HS-5 (cell line): ENCODE measurements around the gene AGBL4.
"Not testable (repeated sequence)": the region's sequence is repeated elsewhere in the genome, so short reads cannot be mapped to it uniquely, and the experiment has no call there.

Experiments
- DNase-seq: peaks from one replicate; pipeline ENCODE4 v3.0.0-alpha.2; 2012; ENCODE audit warnings: low read depth

The AGBL4 gene

GRCh38 chr1:49028396-49028795, 995.4 kb downstream of the AGBL4 start:
- DNase-seq, result no peak

DNA sequence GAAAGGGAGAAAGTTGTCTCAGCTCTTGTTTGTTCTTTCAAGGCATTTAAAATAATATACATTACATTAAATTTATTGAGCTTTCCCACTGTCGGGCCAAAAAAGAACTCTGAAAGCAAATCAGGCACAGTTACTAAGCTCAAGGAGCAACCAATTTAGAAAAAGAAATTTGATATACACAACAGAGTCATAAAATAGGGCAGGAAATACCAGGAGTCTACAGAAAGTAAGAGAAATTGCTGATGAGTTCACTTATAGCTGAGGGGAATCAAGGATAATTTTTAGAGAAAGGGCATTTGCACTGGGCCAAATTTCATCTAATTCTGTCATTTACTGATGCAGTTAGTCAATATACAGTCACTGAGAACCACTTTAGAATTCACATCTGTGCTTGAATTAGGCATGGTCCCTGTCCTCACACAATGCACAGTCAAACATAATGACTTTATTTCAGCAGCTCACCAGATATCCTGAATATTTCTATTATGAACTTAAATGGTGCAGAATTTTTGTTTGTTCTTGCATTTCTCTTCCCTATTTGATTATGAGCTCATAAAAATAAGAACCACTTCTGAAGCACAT, 997.4 kb downstream of the AGBL4 start:
- no peak for DNase-seq

DNA sequence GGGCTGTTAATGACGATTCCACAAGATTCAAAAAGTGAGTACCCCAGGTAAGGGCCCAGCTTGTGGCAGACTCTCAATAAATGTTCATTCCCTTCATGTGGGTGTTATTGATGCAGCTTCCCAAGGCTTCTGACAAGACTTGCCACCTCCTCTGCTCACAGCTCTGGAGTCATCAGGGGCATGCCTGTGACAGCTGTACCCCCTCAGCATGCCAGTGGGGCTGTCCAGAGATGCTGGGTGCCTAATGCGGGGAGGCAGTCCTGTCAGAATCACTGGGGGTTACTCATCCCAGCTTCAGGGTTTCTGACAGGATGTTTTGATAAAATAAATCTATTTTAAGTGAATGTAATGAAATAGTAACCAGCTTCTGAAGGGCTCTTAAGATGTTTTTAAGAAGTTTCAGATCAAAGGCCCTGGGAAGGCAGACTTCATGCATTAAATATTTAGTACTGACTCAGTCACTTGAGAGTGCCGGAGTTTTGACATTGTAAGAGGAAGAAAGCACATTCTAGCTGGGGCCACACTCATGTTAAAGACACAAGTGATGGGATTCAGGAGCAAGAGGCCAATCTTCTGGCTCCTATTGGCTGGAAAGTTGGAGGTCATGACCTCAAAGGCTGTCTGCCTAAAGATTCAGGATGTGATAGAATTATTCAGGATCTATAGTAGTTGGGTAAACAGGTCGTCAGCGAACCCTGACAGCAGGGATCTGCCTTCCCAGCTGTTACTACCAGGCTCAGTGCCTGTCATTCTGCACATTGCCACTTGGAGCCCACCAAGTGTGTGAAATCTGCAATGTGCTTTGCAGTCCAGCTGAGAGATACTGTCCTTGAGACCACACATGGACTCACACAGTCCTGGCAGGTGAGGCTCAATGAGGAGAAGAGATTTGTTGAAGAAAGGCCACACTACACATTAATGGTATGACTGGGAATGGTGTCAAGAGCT, 1007.5 kb downstream of the AGBL4 start:
- no peak for DNase-seq

GRCh38 chr1:49013079-49013478, 1010.7 kb downstream of the AGBL4 start:
- DNase-seq, result no peak

DNA sequence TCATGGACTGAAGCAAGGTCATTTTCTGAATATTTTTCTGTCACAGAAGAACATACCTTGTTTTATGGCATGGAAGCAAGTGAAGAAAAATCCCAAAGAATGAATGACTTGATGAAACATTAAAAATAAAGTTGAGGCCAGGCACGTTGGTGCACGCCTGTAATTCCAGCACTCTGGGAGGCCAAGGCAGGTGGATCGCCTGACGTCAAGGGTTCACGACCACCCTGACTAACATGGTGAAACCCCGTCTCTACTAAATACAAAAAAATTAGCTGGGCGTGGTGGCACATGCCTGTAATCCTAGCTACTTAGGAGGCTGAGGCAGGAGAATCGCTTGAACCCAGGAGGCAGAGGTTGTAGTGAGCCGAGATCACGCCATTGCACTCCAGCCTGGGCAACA, 1020.8 kb downstream of the AGBL4 start:
- DNase-seq, result not testable (repeated sequence)

DNA sequence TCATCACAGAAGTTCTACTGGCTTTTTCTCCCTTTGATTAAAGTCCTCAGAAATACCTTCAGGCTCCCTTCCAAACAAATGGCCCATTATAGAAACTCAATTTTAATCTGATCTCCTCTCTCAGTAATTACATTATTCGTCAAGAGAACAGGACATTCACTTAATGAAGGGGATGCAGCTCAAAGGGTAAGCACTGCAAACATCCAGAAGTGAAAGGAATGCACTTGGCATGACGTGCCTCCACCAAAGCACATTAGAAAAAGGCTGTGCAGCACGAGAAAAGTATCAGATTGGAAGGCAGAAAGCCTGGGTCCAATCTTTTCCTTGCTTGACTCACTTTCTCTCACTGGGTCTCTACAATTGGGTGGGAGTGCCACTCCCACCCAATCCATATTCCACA, 1024.4 kb downstream of the AGBL4 start:
- DNase-seq, result no peak

- DNase-seq, result no peak
These were observed 1027.4 kb downstream of the AGBL4 start for GRCh38 chr1:48996311-48996710.

DNA sequence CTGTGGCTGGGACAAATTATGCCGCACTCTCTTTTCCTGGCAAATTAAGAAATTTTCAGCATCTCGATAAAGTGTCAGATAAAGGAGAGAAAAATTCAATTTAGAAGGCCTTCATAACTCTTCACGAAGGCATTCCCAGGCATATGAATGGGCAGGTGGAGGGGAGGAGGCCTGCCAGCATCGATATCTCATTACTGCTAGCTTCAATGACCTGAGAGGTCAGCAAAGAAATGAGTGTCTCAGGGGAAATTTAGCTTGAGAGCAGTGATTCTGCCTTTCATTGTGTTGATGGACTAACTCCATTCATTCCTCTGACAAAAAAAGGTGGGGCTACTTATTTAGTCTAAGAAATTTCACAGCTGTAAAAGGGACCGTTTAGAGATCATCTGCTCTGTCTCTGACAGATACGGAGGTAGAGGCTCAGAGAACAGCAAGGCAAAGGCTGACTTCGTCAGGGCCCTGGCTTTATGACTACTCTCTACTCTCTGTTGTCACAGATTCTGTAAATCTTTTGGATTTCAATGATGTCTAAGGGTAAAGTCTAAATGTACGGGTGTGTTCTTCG, 1035.0 kb downstream of the AGBL4 start:
- no peak for DNase-seq

DNA sequence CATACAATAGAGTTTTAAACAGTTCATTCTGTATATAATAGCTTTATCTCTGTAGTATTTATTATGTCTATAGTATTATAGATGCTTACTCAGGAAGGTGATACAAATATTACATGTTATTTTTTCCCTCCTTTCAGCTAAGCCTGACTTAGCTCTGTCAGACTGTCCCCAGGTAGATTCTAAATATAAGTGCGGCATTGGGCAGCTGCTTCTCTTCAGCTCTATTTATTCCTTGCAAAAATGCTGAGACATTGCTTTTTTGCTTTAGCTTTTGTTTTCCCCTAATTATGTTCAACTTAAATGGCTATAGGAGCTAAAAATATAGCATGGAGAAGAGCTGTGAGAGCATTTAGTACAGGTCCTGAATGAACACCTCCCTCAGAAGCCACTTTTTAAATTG, 1043.8 kb downstream of the AGBL4 start:
- no peak for DNase-seq

- DNase-seq, result no peak
These were observed 1045.3 kb downstream of the AGBL4 start for GRCh38 chr1:48978413-48978812.

DNA sequence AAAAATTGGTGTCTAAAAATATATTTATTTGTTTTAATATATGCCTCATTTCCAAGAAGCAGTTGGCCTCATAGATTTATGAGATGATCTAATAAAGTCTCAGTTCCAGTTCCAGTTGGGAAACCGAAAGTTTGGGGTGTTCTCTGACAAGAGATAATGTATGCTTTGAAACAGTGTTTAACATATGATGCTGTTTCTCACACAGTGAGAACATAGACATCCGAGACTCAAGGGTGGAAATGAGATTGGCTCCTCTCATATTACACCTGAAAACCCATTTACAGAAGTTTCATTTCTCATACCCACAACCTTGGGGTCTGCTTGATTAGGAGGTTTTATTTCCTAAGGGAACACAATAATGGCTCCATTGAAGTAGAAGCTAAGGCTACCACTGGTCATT, 1046.5 kb downstream of the AGBL4 start:
- DNase-seq, result no peak

- no peak for DNase-seq
These were observed 1053.8 kb downstream of the AGBL4 start for GRCh38 chr1:48969971-48970370.

DNA sequence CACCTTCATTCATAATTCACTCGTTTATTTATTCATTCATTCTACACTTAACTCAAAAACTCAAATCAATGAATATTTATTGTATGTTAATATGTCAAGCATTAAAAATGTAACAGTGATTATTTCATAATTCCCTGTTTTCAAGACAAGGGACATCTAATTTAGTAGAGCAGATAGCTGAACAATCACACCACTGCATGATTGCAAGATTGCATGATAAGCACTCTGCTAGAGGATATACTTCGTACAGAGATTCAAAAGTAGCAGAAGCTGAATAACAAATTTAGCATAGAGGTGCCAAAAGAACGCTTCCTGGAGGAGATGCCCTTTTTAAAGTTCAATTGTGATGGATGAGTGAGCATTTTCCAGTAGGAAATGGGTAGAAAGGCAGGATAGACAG, 1056.4 kb downstream of the AGBL4 start:
- DNase-seq, result no peak

DNA sequence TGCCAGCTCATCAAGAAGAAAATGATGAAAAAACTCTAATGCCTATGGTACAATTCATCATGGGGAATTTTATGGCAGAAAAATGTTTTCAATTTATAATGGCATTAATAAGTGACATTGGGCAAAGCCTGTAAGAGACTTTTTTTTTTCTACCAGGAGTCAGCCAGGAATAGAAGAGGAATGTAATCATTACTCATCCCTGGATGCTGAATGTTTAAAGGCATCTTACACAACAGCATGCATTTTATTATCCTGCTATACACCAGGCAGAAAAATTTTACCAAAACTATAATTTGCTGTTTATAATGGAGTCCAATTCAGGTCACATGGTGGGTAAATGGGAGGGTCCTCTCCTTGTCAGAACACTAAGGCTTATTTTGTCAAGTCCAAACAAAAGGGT, 1057.2 kb downstream of the AGBL4 start:
- no peak for DNase-seq

DNA sequence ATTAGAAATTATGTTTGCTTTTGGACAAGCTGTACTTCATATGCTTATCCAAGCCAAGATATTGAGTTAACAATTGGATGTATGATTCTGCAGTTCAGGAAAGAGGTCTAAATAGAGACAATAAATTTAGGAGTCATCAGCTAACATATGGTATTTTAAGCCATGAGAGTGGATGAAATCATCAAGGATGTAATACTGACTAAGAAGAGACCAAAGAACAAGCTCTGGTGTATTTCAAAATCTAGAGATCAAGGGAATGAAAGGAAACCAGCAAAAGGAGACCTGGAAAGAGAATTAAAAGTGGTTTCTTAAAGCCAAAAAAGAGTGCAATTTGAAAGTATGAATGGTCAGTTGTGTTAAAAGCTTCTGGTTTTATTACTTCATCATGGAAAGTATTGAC, 1063.4 kb downstream of the AGBL4 start:
- DNase-seq, result no peak

GRCh38 chr1:48955774-48956173, 1068.0 kb downstream of the AGBL4 start:
- no peak for DNase-seq

DNA sequence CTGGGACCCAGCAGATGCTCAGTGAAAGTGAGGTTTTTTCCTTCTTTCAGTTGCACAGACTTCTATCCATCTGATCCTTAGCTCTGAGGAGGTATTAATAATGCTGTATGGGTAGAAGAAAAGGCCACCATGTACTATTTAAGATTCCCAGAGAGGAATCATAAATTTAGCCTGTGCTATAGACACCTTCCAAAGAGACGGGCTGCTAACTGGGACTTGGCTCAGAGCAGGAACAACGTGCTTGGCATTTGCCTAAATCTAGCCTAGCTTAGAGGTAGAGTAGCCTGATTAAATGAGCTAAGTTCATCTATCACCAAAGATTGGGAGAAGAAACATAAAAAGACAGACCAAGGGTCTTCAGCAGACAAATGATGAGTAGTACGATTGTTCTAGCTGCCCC, 1070.1 kb downstream of the AGBL4 start:
- DNase-seq, result no peak

DNA sequence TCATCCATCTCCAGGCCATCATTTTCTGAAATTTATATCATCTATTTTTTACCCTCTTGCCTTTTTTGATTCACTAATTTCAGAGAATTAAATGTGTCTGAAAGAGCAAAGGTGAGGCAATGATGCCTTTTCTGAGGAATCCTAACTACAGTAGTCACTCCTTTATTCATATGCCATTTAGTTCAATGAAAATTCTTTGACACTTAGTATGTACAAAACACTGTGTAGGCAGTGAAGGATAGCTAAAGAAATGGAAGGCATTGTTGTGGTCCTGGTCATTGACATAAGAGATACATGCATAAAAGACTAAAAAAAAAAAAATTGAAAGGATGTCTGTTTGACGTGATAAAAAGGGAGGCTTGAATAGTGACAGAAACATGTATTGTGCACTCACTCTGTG, 1075.2 kb downstream of the AGBL4 start:
- no peak for DNase-seq

- no peak for DNase-seq
These were observed 1075.8 kb downstream of the AGBL4 start for GRCh38 chr1:48947761-48948537.

DNA sequence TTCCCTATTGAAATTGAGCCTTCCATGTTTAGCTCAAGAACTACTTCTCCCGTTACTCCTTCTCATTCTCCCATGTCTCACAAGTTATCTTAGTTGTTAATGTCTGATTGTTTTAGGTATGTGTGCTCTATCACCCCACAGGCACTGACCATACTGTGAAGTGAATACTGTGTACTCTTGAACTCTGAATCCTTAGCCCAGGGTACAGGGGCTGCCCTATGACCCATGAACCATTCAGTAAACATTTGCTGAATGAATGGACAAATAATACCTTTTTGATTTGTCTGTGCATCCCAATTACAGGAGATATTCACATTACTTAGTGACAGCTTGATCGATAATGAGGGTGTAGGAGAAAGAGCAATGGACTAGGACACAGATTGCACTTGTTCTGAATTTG, 1077.7 kb downstream of the AGBL4 start:
- no peak for DNase-seq

- no peak for DNase-seq
These were observed 1078.9 kb downstream of the AGBL4 start for GRCh38 chr1:48944811-48945210.

- DNase-seq, result no peak
These were observed 1079.9 kb downstream of the AGBL4 start for GRCh38 chr1:48943826-48944225.

DNA sequence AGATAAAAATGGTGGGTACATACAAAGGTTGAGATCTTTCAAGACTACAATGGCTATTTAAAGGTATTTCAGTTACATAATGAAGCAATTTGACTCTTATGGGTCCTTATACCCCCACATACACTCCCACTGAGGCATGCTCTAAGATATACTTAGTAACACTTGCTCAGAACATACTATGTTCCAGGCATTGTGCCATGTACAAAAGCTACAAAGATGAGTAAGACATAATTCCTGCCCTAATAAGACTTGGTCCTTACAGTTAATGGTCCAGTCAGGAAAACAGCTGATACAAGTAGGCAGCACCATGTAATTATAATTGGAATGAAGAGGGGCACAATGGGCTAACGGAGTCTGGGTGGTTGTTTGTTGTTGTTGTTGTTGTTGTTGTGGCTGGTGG, 1080.4 kb downstream of the AGBL4 start:
- no peak for DNase-seq
